NCI-H1417 (cell line): ENCODE measurements around the gene HADH.
"Not testable (repeated sequence)": the region's sequence is repeated elsewhere in the genome, so short reads cannot be mapped to it uniquely, and the experiment has no call there.

ENCODE experiments used
- DNase-seq, 3 experiments: peaks; one replicate each; lab custom pipeline; 2025; lab: John Stamatoyannopoulos, UW

HADH gene

GRCh38 chr4:107996949-107997788 is 7.5 kb downstream of the HADH start:
- DNase-seq: no peak

GRCh38 chr4:107997794-107998193 is 8.1 kb downstream of the HADH start:
- DNase-seq: no peak

GRCh38 chr4:107999932-108000539 is 10.3 kb downstream of the HADH start:
- no peak for DNase-seq

GRCh38 chr4:108001540-108002135 is 11.9 kb downstream of the HADH start:
- no peak for DNase-seq

DNA sequence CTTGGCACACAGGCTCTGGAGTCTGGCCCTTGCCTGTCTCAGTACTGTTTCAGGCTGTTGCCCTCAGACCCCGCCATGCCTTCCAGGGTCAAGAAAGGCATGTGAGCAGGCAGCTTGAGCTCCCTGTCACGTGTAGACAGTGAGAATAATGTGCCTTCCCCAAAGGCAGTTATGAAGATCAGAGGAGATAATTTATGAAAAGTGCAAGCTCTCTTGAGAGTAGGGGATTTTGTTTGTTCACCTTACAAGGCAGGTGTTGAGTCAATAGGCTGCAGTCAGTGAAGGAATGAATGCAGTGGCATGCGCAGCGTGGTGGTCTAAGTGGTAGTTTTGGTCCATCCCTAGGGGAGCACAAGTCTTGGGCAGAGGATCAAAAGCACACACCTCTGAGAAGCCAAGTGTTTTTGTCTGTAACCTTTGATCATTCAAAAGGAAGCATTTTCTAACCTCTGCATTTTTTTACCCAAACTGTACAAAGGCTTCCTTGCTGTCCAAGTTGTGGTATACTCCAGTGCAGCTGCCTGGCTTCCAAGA is 14.4 kb downstream of the HADH start:
- DNase-seq: no peak

DNA sequence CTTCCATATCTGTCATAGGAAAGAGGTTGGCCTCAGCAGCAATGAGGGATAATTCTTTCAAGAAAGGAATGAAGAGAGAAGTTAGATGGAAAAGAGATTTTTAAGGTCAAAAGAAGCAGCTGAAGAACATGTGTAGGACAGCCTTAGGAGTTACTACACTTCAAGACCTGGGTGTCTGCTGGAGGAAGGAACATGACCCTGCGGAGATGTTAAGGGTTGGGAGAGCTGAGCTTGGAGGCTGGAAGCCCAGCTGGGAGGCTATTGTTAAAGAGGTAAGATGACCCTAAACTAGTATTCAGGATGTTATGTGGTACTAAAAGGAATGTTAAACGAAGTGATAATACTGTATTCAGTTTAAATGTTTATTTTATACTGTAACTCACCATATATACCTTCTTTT is 15.0 kb downstream of the HADH start:
- no peak for DNase-seq

- no peak for DNase-seq
These were observed 16.1 kb downstream of the HADH start for GRCh38 chr4:108005807-108006206.

DNA sequence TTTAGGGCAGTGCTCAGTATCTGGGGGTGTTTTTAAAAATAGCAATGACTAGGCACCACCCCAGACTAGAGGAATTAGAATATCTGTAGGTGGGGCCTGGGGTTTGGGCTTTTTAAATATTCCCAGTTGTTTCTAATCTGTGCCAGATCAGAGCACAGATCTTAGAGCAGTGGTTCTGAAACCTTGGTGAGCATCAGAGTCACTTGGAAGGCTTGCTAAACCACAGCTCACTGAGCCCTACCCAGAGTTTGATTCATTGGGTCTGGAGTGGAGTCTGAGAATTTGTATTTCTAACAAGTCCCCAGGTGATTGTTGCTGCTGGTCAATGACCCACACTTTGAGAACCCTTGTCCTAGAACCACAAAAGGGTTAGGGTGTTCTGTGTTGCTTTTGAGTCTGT is 16.7 kb downstream of the HADH start:
- DNase-seq: no peak

- no peak for DNase-seq
These were observed 18.3 kb downstream of the HADH start for GRCh38 chr4:108007984-108008383.

DNA sequence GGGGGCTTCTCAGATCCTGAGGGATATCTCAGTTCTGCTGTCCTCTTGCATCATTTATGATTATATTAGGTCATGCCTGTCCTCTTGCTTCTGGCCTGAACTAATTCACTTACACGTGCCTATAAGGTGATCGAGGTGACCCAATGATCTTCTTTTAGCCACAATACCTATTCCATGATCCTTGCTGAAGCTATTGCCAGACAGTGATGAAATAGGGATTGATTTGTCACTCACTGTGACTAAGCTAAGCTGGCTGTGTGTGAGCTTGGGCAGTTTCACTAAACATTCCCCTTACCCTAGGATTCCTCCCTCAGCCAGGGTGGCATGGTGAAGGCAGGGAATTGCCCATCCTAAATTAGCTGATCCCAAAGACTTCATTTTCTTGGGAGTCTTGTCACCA is 19.0 kb downstream of the HADH start:
- DNase-seq: no peak

DNA sequence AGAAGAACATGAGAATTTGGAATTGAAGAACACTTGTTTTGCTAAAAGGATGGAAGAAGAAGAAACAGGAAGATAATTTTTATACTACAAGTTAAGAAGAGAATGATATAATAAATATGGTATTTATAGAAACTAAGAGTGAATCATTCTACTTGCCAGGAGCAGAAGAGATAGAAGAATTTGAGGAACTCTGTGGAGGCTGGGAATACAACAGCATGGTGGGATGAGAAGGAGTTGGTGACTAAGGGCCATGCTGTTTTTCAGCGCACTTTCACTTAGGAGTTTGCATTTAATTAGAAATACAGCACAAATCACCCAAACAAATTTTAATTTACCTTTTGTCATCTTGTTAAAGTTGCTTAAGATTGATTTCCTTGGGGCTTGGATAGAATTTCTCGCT is 20.5 kb downstream of the HADH start:
- DNase-seq: no peak

GRCh38 chr4:108012382-108012781 is 22.7 kb downstream of the HADH start:
- not testable (repeated sequence) for DNase-seq

DNA sequence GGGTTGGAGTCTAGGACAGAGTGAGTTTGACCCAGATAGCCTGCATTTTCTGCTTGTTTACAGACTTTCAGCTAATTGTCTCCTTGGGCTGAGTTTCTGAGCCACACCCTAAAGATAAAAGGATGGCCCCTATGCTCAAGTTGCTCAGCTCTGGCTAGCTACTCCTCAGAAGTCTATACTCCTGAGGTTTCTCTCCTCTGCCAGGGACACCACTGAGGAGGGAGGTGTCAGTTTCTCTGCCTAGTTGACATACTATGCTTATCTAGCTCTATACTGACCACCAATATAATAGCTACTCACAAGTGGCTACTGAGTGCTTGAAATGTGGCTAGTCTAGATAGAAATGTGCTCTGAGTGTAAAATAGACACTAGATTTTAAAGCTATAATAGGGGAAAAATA is 23.6 kb downstream of the HADH start:
- DNase-seq: no peak

DNA sequence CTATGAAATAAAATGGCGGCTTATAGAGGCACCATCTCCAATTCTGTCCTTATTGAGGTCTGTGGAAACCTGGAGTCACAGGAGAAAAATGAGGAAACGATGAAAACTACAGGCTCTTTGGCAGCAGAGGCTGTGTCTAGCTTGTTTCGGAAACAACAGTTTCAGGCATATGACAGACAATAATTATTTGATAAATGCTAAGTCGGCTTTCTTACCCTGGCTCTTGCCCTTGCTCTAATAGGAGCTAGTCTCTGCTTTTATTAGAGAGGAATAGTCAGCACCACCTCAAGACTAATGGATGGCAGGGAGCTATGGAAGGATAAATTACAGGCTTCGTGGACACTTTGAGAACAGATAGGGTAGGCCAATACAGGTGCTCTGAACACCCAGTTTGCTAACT is 24.3 kb downstream of the HADH start:
- no peak for DNase-seq

DNA sequence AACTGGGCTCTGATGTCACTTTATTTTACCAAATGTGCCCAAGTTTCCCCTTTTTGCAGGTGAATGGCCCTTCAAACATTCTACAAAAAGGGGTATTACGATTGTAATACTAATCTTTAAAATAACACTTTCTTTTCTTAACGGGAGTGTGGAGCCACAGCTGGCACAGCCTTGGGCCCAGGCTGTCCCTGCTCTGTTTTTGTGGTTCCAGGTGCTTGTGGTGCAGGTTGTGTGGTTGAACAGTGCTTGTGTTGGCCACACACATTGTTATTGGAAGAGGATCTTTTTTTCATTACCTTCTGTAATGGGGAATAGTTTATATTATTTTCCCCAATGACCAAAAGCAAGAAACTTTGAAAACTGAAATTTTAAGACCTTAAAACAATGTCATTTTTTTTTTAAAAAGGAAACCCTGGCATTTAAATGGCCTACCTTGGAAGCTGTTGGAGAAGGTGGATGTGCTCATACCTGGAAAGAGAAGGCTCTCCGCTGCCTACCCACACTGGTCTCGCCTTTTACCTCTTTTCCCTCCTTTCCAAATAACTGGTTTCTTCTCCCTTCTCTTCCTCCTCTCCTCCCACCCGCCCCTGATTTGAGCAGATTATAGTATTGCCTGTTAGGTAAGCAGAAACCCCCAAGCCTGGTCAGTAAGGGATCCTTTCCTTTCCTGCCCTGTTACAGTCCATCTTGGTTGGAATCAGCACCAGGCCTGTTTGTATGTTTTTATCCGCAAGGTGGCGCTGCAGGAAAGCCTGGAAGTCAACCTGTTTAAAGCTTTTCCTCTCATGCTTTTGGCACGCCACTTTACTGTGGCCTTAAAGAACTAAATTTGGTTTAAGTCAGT is 28.6 kb downstream of the HADH start:
- DNase-seq: peak; percentile 50 to 85 (median 74)

DNA sequence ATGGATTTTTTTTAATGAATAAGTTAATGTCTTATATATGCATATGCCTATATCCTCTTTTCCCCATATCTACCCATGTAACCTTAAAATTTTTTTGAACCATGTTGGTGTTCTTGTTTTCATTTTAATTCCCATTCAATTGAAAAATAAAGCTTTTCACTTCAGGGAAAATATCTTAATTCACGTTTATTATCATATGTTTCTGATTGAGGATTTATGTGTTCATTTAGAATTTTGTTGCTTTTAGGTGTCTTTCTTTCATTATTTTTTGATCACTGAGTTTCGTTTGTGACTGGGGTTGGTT is 29.1 kb downstream of the HADH start:
- no peak for DNase-seq

GRCh38 chr4:108024085-108024877 is 34.6 kb downstream of the HADH start:
- DNase-seq: no peak

DNA sequence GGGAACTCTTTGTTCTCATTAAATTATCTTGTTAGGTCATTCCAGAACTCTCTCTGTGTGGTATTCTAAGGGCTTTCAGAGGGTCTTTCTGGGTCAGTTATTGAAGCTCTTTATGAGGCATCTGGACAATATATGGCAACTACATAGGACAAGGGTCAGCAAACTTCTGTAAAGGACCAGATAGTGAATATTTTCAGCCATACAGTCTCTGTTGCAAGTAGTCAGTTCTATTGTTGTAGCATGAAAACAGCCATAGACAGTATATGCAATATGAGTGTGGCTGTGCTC is 35.1 kb downstream of the HADH start:
- no peak for DNase-seq

DNA sequence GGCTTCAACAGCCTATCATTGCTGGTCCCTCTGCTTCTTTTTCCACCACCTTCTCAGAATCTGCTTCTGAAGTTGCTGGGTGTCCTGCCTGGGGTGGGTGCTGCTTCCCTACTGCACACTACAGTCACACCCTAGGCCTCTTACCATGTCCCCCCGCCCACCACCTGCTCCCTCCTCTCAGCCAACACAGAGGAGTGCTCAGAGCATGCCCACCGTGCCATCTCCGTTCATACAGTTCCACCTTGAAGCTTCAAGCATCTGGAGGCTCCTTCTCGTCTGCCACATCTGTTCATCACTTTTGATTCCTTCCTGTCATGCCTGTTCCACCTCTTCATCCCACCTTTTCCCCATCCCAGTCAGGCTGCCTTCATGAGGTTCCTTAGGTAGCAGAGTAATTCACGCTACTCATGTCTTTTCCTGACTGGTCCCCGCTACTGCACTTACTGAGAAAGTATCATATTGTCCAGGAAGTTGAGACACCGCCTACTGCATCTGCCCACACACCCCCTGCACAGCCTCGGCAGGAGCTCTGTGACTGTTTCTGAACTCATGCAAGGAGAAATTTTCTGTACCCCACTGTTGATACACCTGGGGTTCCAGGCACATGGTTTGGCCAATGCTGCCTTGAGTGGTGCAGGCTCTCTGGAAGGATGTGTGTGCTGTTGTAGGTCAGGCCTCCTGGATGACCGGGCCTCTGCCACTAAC is 39.5 kb downstream of the HADH start:
- no peak for DNase-seq

DNA sequence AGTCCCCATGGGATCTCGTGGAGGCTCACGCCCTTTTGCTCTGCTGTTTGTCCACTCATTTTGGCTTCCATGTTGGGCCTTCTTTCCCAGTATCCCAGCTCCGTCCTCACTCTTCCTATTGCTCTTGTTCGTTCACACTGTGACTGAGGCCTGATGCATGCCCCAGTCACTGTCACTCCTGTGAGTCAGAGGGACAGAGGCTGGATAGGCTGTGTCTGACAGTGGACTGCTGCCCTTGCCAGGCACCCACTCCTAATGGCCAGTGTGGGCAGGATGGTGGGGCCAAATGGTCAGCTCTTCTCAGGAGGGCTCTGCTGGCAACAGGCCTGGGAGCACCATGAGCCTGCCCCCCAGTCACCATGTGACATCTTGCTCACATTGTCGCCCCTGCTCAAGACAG is 40.0 kb downstream of the HADH start:
- no peak for DNase-seq

- DNase-seq: peak; percentile 28 to 73 (median 33)
These were observed 40.6 kb downstream of the HADH start for GRCh38 chr4:108030332-108030731.
